Breast epithelium (tissue), 4 donors: Measurements from ENCODE around the gene SP2. TPM values are rescaled to one million over a fixed set of nuclear protein-coding genes. Genes with fewer than 3 reads are reported as not detected.

Experiments
- DNase-seq, 2 donors: peaks; one replicate each; pipeline ENCODE4 v3.0.0-alpha.2; 2019; ENCODE audit warnings: low spot score in 2 of 2
- H3K27ac ChIP-seq, 2 donors: fragments of 200-600 bp; sonication (generic) in 1 of 2; one replicate each; pipeline ENCODE4 v1.5.1; 2016 to 2019; ENCODE audit warnings: mild to moderate bottlenecking in 1 of 2
- H3K27me3 ChIP-seq, 2 donors: fragments of 200-600 bp; sonication (generic) in 1 of 2; one replicate each; pipeline versions ENCODE4 v1.5.1 to v1.6.0; 2017 to 2019; ENCODE audit warnings: control low read depth in 1 of 2, mild to moderate bottlenecking in 1 of 2
- H3K36me3 ChIP-seq: fragments of 200-600 bp; one replicate; pipeline ENCODE4 v1.5.1; 2019
- H3K4me1 ChIP-seq, 2 donors: fragments of 200-600 bp; sonication (generic); one replicate each; pipeline ENCODE4 v1.5.1; 2016 to 2019; ENCODE audit warnings: control low read depth in 1 of 2
- H3K4me3 ChIP-seq, 3 donors: fragments of 200-600 bp; sonication (generic); 1 replicate in 2 of 3; 2 replicates in 1 of 3; pipeline ENCODE4 v1.5.1; 2016 to 2019; ENCODE audit warnings: mild to moderate bottlenecking in 3 of 3, moderate library complexity in 2 of 3
- H3K9me3 ChIP-seq, 2 donors: fragments of 200-600 bp; sonication (generic) in 1 of 2; one replicate each; pipeline ENCODE4 v1.5.1; 2016 to 2019; ENCODE audit warnings: control low read depth in 1 of 2
- POLR2A ChIP-seq: fragments of 450-650 bp; IDR thresholded peaks from one replicate; pipeline ENCODE4 v1.6.1; 2016; ENCODE audit warnings: antibody characterized with exemption, mild to moderate bottlenecking, moderate library complexity
- POLR2AphosphoS5 ChIP-seq, 3 donors: sonication (generic); formaldehyde crosslinking; IDR thresholded peaks; one replicate each; pipeline ENCODE4 v1.6.1; 2017; ENCODE audit warnings: antibody characterized with exemption in 3 of 3
- intact Hi-C: fragments of 100-400 bp; cut with DNase I; formaldehyde crosslinking; loops from one replicate; pipeline ENCODE4 v1.15.1; 2023; ENCODE audit warnings: low total_unique reads
- total RNA-seq, 3 donors: library from RNA; depleted of rRNA; stranded (reverse); fragments of >200 nt; gene quantifications; one replicate each; pipeline ENCODE4 v1.1.0, GENCODE V29; 2016
- TF ChIP-seq, protein P1 (sequence below), 3 donors: fragments of 450-650 bp; IDR thresholded peaks; one replicate each; pipeline ENCODE4 v1.5.1; 2016 to 2017; ENCODE audit warnings: antibody characterized with exemption in 3 of 3, mild to moderate bottlenecking in 3 of 3, moderate library complexity in 3 of 3

Gene SP2
- total RNA-seq, 3 donors from 2014 or later: 4.6 to 9.8 (median 5.6) TPM

GRCh38 chr17:47862621-47863440, 33.2 kb upstream of the SP2 start:
- TF ChIP-seq POLR2A: no peak
- no peak for TF ChIP-seq POLR2AphosphoS5 (IDR thresholded peaks at IDR 0.05)
- TF ChIP-seq, protein P1, sequence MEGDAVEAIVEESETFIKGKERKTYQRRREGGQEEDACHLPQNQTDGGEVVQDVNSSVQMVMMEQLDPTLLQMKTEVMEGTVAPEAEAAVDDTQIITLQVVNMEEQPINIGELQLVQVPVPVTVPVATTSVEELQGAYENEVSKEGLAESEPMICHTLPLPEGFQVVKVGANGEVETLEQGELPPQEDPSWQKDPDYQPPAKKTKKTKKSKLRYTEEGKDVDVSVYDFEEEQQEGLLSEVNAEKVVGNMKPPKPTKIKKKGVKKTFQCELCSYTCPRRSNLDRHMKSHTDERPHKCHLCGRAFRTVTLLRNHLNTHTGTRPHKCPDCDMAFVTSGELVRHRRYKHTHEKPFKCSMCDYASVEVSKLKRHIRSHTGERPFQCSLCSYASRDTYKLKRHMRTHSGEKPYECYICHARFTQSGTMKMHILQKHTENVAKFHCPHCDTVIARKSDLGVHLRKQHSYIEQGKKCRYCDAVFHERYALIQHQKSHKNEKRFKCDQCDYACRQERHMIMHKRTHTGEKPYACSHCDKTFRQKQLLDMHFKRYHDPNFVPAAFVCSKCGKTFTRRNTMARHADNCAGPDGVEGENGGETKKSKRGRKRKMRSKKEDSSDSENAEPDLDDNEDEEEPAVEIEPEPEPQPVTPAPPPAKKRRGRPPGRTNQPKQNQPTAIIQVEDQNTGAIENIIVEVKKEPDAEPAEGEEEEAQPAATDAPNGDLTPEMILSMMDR (IDR thresholded peaks at IDR 0.05): no peak
- H3K27me3 ChIP-seq: no peaks in the 10 kb centered on the region
- no peaks in the 10 kb centered on the region for H3K9me3 ChIP-seq
- H3K36me3 ChIP-seq: no peaks in the 10 kb centered on the region
- H3K4me1 ChIP-seq: peaks cover 0 to 14% of the 10 kb centered on the region in 2 donors
- H3K4me3 ChIP-seq: no peak overlapping the region
- DNase-seq: no peak
- intact Hi-C loops: no loop called here
- H3K27ac ChIP-seq: no peak overlapping the region

DNA sequence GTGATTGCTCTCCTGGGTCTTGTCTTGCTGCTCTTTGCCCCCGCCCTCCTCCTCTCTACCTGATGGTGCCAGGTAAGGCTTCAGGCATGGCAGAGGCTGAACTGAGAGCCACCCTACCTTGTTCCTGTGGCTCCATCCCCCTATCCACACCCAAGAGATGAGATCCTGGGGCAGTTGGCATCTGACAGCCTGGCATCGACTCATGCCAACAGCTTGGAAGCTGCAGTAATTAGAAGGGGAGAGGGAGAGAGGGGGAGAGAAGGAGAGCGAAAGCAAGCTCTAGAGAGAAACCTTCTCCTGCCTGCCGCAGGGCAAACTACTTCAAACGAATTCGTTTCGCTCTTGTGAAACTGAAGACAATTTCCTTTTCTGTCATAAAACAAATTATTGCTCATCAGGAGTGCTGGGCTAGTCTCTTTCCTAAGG, 31.2 kb upstream of the SP2 start:
- no peaks in the 10 kb centered on the region for H3K27me3 ChIP-seq
- peak overlapping the region in 2 of 3 donors; percentile 18 to 31 for H3K4me3 ChIP-seq
- intact Hi-C loops: no loop called here
- TF ChIP-seq POLR2AphosphoS5 (IDR thresholded peaks at IDR 0.05) (peak in 2 of 3 donors; percentile 14 to 32), POLR2A (no peak)
- TF ChIP-seq, protein P1 (IDR thresholded peaks at IDR 0.05): no peak
- H3K27ac ChIP-seq: peak overlapping the region; percentile 68 to 78
- peaks cover 0 to 14% of the 10 kb centered on the region in 2 donors for H3K4me1 ChIP-seq
- no peaks in the 10 kb centered on the region for H3K9me3 ChIP-seq
- peak in 1 of 2 donors; percentile 84 for DNase-seq
- H3K36me3 ChIP-seq: no peaks in the 10 kb centered on the region

DNA sequence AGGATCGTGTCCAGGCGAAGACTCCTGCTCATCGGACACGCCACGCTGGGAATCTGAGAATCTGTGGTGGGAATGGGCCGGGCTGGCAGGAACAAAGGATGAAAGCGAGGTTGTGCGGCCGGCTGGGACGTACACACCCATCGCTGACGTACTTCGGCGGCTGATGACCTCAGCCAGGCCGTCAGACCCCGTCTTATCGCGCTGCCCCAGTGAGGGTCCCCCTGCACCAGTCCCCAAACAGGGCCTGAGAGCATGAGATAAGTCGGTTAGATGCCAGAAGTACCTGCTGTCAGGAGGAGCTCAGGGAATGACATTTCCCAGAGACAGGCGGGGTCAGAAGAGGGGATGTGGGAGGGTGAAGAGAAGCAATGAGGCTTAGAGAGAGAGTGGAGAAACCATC, 29.1 kb upstream of the SP2 start:
- peak overlapping the region in 1 of 2 donors; percentile 36 for H3K27ac ChIP-seq
- DNase-seq: no peak
- TF ChIP-seq POLR2A (no peak), POLR2AphosphoS5 (IDR thresholded peaks at IDR 0.05) (no peak)
- TF ChIP-seq, protein P1 (IDR thresholded peaks at IDR 0.05): no peak
- H3K36me3 ChIP-seq: no peaks in the 10 kb centered on the region
- H3K4me1 ChIP-seq: peaks cover 0 to 14% of the 10 kb centered on the region in 2 donors
- H3K4me3 ChIP-seq: no peak overlapping the region
- no peaks in the 10 kb centered on the region for H3K9me3 ChIP-seq
- intact Hi-C loops: no loop called here
- H3K27me3 ChIP-seq: no peaks in the 10 kb centered on the region

DNA sequence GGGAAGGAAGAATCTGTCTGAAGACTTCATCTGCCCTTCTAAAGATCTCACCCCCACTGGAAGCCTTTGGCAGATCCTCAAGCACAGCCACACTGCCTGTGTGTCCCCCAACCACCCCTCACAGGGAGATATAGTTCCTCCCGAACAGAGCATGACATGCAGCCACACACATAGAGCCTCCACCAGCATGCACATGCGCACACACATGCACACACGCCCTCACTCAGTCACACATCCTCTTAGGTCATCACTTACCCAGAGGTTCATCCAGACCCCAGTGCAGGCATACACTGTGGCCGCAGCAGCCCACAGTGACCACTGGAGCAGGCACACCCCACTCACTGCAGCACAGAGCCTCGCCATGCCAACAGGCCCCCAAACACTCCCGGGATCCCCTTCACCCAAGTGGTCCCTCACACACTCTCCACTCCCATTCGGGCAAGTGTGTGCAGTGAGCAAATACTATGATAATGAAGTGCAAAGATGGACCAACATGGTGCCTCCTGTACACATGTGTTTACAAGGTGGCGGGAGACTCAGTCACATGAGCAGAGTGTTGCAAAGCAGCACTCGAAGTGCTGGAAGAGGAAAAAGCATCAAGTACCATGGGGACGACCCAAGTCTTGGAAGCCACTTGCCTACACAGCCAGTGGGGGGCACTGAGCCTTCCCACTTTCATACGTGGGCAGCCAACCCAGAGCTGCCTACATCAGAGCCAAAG, 28.1 kb upstream of the SP2 start:
- peaks cover 0 to 3% of the 10 kb centered on the region in 2 donors for H3K27me3 ChIP-seq
- H3K27ac ChIP-seq: no peak overlapping the region
- H3K36me3 ChIP-seq: no peaks in the 10 kb centered on the region
- intact Hi-C loops: no loop called here
- DNase-seq: no peak
- no peaks in the 10 kb centered on the region for H3K9me3 ChIP-seq
- no peak overlapping the region for H3K4me3 ChIP-seq
- peaks cover 5 to 15% of the 10 kb centered on the region in 2 donors for H3K4me1 ChIP-seq
- TF ChIP-seq POLR2AphosphoS5 (IDR thresholded peaks at IDR 0.05): no peak
- TF ChIP-seq, protein P1 (IDR thresholded peaks at IDR 0.05): no peak
- TF ChIP-seq POLR2A: no peak

DNA sequence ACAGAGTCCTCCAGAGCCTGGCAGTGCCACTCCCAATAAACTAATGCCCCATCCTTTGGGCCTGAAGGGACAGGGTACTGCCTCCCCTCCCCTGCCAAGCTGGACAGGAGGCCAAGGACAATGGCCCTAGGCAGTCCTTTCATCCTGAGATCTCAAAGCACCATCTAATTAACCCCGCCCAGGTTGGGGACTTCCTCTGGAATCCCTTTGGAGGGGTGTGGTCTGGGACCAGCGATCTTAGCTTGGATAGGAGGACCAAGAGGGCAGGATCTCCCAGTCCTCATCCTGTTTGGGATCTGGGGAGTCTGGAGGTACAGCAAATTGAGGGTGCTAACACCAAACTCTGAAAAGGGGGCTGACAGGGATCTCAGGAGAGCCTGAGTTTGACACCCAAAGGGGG, 26.9 kb upstream of the SP2 start:
- intact Hi-C loops: no loop called here
- H3K4me1 ChIP-seq: peaks cover 5 to 21% of the 10 kb centered on the region in 2 donors
- H3K27me3 ChIP-seq: peaks cover 0 to 3% of the 10 kb centered on the region in 2 donors
- no peaks in the 10 kb centered on the region for H3K36me3 ChIP-seq
- TF ChIP-seq POLR2A (no peak), POLR2AphosphoS5 (IDR thresholded peaks at IDR 0.05) (no peak)
- TF ChIP-seq, protein P1 (IDR thresholded peaks at IDR 0.05): no peak
- no peak overlapping the region for H3K27ac ChIP-seq
- DNase-seq: no peak
- no peak overlapping the region for H3K4me3 ChIP-seq
- H3K9me3 ChIP-seq: no peaks in the 10 kb centered on the region
